Measurements from ENCODE around the gene LIX1L.
"Not testable (repeated sequence)": the region's sequence is repeated elsewhere in the genome, so short reads cannot be mapped to it uniquely, and the experiment has no call there.

The LIX1L gene

GRCh38 chr1:145962157-145963102 is 4.6 kb upstream of the LIX1L start:
- DNase-seq = peak; percentile 28

DNA sequence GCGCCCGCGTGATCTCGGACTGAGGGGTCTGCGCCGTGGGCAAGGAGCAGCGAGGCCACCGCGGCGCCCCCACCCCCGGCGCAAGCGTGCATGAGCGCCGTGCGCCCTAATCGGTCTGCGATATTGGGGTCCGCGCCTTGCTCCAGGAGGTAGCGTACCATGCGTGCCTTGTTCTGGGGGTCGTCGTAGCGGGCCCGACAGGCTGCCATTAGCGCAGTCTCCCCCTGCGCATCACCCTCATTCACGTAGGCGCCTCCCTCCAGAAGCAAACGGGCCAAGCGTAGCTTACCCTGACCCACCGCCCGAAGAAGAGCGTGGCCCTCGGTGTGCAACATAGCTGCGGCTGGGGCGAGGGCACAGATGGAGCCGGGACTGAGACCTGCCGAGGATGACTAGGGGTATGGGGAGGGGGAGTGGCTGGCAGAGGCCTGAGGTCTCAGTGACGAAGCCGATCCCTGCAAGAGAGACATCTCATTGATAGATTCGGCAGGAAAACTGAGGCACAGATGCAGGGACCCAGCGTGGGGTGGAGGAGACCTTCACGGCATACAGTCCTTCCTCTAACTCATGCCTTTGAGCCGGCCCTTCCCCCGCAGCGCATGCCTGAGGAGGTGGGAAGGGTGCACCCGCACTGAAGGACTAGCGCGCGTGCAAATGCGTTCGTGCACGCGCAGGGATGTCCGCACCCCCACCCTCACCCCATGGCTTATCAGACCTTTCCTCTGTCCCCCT is 3.8 kb upstream of the LIX1L start:
- DNase-seq = no peak

DNA sequence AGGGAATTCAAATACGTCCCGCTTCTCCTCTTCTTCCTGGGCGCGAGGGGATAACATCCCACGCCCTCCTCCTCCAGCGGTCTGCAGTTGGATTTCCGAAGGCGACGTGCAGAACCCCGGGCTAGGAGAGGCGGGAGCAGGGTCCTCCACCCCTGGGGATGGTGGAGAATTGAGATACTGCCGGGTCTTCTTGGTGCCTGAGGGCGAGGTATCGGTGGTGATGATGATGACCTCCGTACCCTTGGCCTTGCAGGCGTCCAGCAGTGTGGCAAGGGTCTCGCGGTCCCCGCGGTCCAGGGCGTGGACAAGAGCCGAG is 3.2 kb upstream of the LIX1L start:
- no peak for DNase-seq

DNA sequence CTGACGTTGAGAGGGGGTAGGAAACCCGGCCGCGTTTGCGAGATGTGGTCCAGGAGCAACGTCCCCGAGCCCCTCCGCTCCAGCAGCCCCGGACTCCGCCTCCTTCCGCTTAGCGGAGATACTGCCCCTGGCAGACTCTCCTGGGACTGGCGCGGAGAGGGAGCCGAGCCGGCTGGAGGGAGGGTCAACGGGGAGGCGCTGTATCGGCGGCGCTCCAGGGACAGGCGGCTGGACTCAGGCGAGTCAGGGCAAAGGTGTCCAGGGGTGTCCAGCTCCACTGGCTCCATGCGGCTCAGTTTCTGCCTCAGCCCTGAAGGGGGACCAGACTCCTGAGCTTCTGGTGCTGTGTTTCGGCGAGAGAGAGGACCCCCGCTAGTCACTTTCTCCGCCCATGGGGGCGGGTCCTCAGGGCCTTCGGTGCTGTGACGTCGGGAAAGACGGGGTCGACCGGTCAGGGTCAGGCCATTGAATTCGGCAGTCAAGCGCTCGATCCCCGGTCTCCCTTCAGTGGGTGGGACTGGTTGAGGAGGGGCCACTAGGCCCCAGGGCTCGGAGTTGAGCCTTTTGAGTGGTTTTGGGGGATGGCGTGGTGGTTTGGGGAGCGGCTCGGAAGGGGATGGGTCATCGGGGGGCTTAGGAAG is 2.8 kb upstream of the LIX1L start:
- DNase-seq = peak; percentile 52

DNA sequence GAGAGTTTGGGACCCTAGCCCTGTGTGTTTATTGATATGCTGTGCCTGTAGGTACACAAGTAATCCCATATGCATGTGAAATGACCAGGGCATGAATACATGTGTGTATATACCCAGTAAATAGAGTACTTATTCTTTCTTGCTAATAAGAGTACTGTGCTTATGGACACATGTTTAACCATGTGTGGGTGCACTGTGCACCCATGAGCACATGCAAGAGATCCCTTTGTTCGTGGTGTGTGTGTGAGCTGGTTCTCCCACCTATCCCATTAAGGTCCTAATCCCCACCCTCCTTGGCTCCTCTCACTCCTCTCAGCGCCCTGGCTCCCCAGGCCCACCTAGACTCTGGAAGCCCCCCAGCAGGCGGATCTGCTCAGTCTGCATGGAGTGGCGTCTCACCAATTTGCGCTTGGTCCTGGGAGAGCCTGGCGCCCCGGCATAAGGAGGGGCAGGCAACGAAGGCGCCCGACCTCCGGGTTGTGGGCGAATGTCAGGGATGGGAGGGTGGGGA is 2.2 kb upstream of the LIX1L start:
- no peak for DNase-seq

- DNase-seq = no peak
These were observed 1.5 kb upstream of the LIX1L start for GRCh38 chr1:145959333-145959732.

DNA sequence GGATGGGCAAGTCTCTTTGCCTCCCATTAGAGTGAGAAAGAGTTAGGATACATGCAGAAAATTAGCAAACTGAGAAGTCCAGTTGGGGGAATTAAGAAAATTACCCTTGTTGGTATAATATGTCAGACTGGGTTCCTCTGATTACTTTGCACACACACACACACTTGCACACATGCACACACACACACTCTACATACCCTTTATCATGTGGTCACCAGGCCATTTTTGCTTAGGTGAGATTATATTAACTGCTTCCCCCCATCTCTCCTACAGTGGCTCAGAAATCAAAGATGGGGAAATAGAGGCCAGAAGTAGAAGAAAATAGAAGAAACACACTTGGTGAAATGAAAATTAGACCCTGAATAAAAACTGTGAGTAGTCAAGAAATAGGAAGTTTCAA is 917 bp upstream of the LIX1L start:
- DNase-seq = no peak

GRCh38 chr1:145956781-145957442 is 905 bp downstream of the LIX1L start:
- DNase-seq = peak; percentile 43

DNA sequence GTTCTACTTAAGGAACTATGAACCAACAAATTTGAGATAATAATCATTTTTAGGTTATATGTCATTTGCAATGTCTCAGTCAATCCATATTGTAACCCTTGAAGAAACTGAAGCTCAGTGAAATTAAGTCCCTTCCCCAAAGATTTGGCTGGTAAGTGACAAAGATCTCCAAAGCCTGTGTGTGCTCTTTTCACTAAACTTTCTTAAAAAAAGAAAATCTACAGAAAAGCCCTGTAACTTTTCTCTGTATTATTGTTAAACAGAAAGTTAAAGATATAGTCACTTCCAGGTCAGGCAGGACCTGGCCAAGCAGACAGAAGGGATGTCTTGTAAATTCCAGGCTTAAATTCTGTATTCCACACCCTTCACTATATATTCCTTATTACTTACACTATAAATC is 1.5 kb downstream of the LIX1L start:
- DNase-seq = no peak

DNA sequence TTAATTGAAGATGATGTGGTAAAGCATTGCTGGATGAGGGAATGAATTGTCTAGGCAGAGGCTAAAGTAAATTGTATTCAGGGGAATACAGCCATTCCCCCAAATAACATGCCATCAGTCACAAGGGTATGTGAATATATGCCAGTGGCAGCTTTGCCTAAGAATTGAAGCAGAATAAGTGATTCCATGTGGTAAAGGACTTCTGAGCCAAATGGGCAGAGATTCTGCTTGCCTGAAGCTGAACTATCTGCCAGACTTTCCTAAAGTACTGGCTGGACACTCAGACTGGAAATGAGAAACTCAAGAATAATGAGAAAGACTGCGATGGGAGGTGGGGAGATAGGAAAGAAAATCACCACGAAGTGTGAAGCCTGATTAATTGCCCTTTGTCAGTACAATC is 2.4 kb downstream of the LIX1L start:
- no peak for DNase-seq

DNA sequence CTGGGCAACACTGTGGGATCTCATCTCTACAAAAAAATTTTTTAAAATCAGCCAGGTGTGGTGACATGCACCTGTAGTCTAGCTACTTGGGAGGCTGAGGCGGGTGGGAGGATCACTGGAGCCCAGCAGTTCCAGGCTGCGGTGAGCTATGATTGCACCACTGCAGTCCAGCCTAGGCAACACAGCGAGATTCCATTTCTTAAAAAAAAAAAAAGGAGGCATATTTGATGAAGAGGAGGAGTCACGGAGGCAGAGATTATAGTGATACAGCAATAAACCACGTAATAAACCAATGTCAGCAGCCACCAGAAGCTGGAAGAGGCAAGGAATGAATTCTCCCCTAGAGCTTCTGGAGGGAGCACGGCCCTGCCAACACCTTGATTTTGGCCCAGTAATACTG is 4.0 kb downstream of the LIX1L start:
- DNase-seq = no peak

DNA sequence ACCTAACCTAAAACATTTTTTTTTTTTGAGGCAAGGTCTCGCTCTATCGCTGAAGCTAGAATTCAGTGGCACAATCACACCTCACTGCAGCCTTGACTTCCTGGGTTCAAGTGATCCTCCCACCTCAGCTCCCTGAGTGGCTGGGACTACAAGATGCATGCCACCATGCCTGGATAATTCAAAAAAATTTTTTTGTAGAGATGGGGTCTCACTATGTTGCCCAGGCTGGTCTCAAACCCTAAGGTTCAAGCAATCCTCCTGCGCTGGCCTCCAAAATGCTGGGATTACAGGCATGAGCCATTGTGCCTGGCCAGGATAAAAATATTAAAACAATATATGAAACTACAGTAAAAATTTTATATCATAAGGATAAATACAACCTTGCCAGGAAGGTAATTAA is 4.9 kb downstream of the LIX1L start:
- DNase-seq = no peak

- no peak for DNase-seq
These were observed 6.3 kb downstream of the LIX1L start for GRCh38 chr1:145951526-145951925.

DNA sequence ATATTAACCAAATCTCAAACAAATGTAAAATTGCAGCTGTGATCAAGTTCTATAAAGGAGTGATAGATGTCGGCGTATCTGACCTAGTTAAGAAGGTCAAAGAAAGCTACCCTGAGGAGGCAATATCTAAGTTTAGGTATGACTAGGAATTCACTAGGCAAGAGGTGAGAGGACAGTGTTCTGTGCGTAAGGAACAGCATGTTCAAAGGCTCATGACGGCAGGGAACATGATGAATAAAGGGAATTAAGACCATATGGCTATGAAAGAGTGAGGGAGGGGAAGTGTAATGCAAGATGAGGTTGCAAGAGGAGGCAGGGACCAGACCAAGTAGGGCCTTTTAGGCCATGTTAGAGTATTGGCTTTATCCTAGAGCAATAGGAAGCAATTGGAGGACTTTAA is 8.6 kb downstream of the LIX1L start:
- DNase-seq = peak; percentile 23

- DNase-seq = no peak
These were observed 10.3 kb downstream of the LIX1L start for GRCh38 chr1:145947551-145947950.

- no peak for DNase-seq
These were observed 11.3 kb downstream of the LIX1L start for GRCh38 chr1:145946477-145946986.

DNA sequence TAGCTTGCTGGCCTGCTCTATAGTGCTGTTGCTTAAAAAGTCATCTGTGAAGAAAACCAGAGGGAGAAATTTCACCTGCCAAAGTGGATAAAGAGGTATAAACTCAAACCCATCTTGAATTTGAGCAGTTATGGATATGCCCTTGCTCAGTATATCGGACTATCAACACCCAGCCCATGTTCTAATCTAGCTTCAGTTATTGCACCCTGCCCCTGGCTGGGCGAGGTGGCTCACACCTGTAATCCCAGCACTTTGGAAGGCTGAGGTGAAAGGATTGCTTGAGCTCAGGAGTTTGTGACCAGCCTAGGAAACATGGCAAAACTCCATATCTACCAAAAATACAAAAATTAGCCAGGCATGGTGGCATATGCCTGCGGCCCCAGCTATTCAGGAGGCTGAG is 13.3 kb downstream of the LIX1L start:
- no peak for DNase-seq

DNA sequence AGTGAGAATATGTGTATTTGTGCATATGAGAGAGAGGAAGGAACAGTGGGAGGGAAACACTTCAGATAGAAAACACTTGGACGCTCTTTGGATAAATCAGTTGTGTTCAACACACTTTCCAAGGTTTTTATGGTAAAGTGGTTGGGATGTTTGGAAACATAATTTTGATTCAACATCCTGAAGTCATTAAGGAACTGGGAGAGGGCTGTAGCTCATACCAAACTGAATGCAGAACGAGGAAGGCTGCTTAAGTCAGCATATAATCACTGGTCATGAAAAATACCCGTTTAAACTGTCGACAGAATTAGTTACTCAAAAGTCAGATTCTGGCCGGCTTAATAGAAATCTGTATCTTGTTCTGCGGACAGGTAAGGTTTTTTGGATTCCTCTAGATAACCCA is 14.9 kb downstream of the LIX1L start:
- DNase-seq = peak; percentile 30

DNA sequence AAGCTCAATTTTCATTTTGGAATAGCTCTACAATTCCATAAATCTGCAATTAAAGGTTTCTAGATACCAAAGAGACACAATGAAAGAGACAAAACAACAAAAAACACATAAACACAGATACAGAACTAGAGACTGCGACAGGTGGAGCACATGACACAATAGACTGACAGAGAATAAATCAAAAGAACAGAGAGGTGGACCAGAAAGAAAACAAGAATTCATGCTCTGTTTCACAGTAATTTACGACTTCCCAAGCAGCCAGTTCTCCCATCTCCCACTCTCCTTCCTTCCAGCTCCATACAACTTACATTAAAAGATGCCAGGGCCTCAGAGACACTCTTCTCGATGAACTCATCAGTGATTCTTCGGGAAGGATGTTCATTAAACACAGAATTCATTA is 15.4 kb downstream of the LIX1L start:
- DNase-seq = no peak

- no peak for DNase-seq
These were observed 20.4 kb downstream of the LIX1L start for GRCh38 chr1:145937436-145937835.

DNA sequence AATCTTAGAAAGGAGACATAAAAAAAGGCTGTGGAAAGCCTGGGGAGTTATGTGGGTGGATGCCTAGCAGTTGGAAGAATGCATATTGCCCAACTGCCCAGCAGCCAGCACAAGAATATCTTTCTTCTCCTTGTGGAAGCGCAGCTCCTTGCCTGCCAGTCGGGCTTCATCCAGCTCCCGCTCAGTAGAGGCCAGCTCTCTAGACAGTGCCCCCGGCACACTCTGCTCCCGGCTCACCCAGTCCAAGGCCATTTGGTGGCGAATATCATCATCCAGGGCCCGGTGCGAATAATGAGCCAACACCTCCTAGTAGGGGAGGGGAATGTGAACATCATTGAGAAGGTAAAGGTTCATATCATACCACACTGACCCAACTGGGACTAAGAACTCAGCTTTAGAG is 21.6 kb downstream of the LIX1L start:
- no peak for DNase-seq

DNA sequence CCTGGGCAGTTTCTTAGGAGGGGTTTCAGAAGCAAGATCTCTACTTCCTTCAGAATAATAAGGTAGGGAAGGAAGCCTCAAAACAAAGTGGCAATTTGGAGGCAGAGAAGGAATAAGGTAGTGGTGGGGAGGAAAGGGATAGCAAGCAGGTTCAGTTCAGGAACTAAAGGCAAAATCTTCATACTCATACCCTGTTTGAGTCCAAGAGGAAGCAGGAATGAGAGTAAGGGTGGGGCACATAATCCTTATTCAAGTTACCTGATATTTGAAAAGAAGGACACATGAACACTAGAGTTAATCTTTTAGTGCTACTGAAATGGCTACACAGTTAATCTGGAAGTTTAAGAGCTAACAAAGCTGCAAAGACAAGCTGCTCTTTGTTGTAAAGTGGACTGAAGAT is 22.1 kb downstream of the LIX1L start:
- no peak for DNase-seq

DNA sequence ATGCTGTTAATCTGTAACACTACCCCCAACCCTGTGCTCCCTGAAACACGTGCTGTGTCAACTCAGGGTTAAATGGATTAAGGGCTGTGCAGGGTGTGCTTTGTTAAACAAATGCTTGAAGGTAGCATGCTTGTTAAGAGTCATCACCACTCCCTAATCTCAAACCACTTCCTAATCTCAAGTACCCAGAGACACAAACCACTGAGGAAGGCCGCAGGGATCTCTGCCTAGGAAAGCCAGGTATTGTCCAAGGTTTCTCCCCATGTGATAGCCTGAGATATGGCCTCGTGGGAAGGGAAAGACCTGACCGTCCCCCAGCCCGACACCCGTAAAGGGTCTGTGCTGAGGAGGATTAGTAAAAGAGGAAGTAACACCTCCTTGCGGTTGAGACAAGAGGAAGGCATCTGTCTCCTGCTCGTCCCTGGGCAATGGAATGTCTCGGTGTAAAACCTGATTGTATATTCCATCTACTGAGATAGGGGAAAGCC is 25.3 kb downstream of the LIX1L start:
- not testable (repeated sequence) for DNase-seq
